Ecto neural progenitor cell (in vitro differentiated cells): ENCODE data around the gene AHNAK.

Experiments
- DNase-seq: peaks from one replicate; pipeline ENCODE4 v3.0.0-alpha.2; 2018; ENCODE audit warnings: low spot score

Gene AHNAK

DNA sequence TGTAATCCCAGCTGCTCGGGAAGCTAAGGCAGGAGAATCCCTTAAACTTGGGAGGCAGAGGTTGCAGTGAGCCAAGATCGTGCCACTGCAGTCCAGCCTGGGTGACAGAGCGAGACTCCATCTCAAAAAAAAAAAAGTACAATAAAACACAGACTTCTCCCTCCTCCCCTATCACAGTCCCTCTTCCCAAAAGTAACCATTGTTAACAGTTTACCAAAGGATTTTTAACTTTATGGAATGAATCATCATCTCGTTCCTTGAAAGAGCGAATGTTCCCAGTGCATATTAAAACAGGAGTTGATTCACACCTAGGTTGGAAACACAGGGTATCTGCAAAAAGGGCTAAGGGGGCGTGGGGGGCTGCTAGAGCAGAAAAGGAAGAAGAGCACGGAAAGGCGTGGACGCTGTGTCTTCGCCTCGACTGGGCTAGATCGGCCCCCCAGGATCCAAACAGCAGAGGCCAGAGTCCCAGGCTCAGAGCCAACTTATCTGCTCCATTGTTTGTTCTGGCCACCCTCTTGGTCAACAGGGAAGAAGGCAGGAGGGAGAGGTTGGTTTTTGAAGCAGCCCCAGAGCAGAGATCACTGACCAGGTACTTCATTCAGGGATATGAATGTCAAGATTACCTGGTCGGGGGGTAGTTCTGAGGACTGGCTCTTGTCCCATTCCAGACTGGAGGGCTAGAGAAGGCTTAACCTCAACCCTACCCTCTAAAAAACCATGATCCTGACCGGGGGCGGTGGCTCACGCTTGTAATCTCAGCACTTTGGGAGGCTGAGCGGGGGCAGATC is 2.1 kb upstream of the AHNAK start:
- DNase-seq, result no peak

GRCh38 chr11:62547691-62548281 is 1.2 kb upstream of the AHNAK start:
- DNase-seq, result peak; percentile 54

- DNase-seq, result no peak
These were observed 471 bp upstream of the AHNAK start for GRCh38 chr11:62546929-62547625.

GRCh38 chr11:62545437-62546243 is 966 bp downstream of the AHNAK start:
- DNase-seq, result peak; percentile 85

DNA sequence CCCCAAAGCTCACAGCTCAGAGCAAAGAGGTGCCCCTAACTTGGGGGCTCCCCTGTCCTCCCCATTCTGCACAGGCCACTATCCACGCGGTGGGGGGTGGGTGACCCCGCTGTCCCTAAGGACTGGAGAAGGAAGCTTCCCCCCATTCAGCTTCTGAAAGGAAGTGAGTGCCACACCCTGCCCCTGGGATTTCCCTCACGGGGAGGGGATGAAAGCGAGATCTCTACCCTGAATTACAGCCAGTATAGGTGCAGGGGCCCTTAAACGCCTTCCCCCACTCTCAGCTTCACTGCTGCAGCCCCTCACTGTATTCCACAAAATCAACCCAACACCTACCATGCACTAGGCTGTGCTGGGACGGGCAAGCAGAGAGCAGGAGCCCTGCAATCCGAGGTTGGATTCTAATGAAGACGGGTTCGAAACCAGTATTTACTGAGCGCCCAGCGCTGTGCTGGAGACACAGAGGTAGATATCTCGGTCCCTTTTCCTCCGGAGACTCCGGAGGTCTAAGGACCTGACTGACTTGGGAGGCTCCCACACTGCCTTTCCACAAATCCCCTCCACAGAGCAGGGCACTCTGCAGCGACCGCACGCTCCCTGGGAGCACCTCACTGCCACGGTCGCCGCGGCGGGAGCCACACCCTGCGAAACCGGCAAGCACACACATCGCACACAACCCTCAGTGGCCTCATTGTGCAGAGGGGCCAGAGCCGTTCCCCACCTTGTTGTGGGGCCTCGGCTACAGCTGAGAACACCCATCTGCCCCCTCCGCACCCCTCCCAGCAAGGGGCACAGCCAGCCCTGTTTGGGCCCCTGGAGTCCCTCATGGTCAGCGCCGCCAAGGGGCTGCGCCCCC is 1.8 kb downstream of the AHNAK start:
- peak; percentile 55 for DNase-seq

GRCh38 chr11:62543680-62544444 is 2.7 kb downstream of the AHNAK start:
- DNase-seq, result peak; percentile 50

GRCh38 chr11:62542750-62543567 is 3.6 kb downstream of the AHNAK start:
- DNase-seq, result peak; percentile 90

DNA sequence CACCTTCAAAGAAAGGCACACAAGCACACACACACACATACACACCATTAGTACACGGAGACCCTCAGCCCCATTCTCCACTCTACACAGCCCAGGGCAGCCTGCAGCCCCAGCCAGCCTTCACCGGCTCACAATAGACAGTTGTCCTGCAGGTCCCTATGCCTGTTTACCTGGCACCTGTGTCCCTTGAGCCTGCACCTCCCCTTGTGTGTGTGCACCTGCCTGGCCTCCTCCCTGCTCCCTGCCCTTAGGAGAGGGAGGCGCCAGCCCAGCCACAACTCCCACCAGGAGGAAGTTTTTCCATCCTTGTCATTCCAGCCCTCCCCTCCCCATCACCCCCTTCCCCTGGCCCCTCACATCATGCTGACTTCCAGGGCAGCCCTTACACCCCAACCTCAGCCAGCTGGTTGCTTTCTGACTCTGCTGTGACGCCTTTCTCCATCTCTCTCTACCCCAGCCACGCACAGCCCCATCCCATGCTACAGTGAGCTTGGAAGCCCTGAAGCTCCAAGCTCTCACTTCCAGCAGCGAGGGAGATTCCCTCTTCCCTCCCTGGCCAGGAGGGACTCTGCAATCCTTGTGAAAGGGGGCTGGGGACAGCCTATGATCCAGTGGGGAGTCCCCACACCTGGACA is 4.4 kb downstream of the AHNAK start:
- no peak for DNase-seq

- DNase-seq, result no peak
These were observed 5.6 kb downstream of the AHNAK start for GRCh38 chr11:62540804-62541701.

DNA sequence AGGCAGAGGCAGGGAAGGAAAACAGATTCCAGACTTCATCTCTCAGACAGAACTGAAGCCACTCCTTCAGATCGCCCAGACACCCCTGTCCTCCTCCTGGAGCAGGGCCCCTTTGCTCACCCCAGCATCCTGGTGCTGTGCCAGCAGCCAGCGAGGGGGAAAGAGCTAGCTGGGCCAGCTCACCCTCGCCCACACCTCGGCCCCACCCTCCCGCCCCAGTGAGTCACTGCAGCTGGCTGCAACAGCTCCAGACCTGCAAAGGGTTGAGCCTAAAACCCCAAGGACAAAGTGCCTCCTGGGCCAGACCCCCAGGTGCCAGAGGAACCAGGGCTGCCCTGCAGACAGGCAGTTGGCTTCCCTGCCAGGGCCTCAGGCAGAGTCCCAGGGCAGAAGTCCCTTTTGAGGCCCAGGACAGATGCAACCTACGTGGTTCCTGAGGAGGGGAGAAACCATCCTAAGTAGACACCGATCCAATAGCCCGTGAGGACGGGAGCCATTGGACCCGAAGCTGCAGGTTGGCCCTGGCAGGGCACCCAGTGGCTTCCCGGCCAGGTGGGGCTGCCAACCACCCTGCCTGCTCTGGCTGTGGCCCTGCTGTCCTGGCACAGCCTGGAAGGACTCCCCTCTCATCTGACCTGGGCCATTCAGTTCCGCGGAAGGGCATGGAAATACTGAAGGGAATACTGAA is 7.2 kb downstream of the AHNAK start:
- no peak for DNase-seq

- DNase-seq, result no peak
These were observed 8.0 kb downstream of the AHNAK start for GRCh38 chr11:62538470-62539237.

DNA sequence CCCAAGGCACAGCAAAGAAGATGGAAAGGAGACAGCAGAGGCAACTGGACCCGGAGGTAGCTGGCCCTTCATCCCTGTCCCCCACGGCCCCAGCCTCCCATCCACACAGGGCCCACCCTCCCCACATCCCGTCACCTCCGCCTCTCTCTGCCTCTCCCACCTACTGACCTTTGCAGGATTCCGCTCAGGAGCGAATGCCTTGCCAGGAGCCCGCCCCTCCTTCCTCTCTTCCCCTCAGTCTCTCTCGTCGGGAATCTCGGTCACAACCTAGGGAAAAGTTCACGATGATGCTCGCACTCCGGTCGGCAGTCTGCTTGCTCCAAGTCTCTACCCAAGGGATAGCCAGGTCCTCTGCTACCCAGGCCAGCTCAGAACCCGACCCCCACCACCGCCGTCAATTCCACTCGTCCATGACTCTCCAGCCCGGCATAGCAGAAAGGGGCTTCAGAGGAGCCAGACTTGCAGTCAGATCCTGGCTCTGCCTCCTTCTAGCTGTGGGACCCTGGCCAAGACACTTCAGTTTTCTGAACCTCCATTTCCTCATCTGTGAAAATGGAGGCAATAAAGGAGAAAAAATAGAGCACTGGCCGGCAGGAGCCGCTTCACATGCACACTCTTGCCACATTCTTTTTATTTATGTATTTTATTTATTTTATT is 10.2 kb downstream of the AHNAK start:
- DNase-seq, result no peak

- no peak for DNase-seq
These were observed 10.8 kb downstream of the AHNAK start for GRCh38 chr11:62535802-62536201.

DNA sequence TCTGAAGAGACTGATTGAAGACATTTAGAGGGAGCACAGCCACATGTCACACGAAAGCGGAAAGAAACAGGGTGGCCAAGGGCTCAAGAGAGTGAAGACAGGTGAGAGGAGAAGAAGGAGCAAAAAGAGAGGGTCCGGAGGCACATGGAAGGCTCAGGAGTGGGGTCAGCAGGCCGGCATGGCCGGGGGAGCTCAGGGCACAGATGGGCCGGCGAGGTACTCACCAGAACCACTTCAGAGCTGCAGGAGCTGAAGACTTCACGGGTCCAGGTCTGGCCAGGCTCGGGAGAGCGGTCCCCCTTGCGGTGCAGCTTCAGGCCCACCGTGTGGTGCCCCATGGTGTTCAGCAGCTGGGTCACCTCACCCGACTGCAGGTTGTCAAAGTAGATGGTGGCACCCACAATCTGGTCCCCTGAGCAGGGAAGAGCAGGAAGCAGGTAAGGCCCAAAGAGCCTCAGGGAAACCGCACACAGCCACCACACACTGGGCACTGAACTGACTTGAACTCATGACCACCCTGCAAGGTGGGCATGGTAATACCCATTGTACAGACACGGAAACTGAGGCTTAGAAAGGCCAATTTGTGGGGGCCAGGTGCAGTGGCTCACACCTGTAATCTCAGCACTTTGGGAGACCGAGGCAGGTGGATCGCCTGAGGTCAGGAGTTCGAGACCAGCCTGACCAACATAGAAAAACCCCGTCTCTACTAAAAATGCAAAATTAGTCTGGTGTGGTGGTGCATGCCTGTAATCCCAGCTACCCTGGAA is 11.6 kb downstream of the AHNAK start:
- DNase-seq, result no peak

GRCh38 chr11:62532096-62532495 is 14.5 kb downstream of the AHNAK start:
- DNase-seq, result no peak
